SJSA1 (cell line): ENCODE results near the gene SGMS1. TPM values are rescaled to one million over a fixed set of nuclear protein-coding genes. Genes with fewer than 3 reads are reported as not detected.
A peak's percentile ranks its signal among the peaks of the same experiment; 100 is the strongest.
"Not testable (repeated sequence)": the region's sequence is repeated elsewhere in the genome, so short reads cannot be mapped to it uniquely, and the experiment has no call there.

Experiments
- DNase-seq, 2 experiments: peaks; one replicate each; pipeline ENCODE4 v3.0.0-alpha.2; 2015 to 2020; ENCODE audit warnings: low spot score in 2 of 2, low read depth in 1 of 2
- H3K27ac ChIP-seq: fragments of 250-450 bp; sonication (Bioruptor Pico); 2 replicates; pipeline ENCODE4 v1.5.1; 2020; ENCODE audit warnings: mild to moderate bottlenecking, moderate library complexity
- H3K27me3 ChIP-seq: fragments of 250-450 bp; sonication (Bioruptor Pico); replicated peaks from 2 replicates; pipeline ENCODE4 v1.5.1; 2020; ENCODE audit warnings: mild to moderate bottlenecking, moderate library complexity
- H3K36me3 ChIP-seq: fragments of 250-450 bp; sonication (Bioruptor Pico); 2 replicates; pipeline ENCODE4 v1.5.1; 2020; ENCODE audit warnings: mild to moderate bottlenecking
- H3K4me1 ChIP-seq: fragments of 250-450 bp; sonication (Bioruptor Pico); replicated peaks from 2 replicates; pipeline ENCODE4 v1.6.1; 2021; ENCODE audit warnings: mild to moderate bottlenecking
- H3K4me3 ChIP-seq: fragments of 250-450 bp; sonication (Bioruptor Pico); 2 replicates; pipeline ENCODE4 v1.5.1; 2020; ENCODE audit warnings: mild to moderate bottlenecking
- H3K9me3 ChIP-seq: fragments of 250-450 bp; sonication (Bioruptor Pico); replicated peaks from 2 replicates; pipeline ENCODE4 v1.5.1; 2020; ENCODE audit warnings: mild to moderate bottlenecking
- total RNA-seq: library from RNA; depleted of rRNA; stranded (reverse); fragments of >200 nt; shearing (Covaris generic); gene quantifications from 2 replicates; pipeline ENCODE4 v1.2.3, GENCODE V29; 2014

The SGMS1 gene
- total RNA-seq, 1 experiment from 2014 or later: 109 TPM

- peaks cover 12% of the 10 kb centered on the region; the same call in 1 of the 2 replicates for H3K36me3 ChIP-seq
- no peak overlapping the region for H3K27ac ChIP-seq
- no peak overlapping the region for H3K4me3 ChIP-seq
- no peaks in the 10 kb centered on the region for H3K9me3 ChIP-seq
- H3K4me1 ChIP-seq: no peaks in the 10 kb centered on the region
- DNase-seq: no peak
- H3K27me3 ChIP-seq: no peaks in the 10 kb centered on the region
Observed at GRCh38 chr10:50358411-50358810, 265.3 kb downstream of the SGMS1 start.

- H3K27ac ChIP-seq, H3K4me1 ChIP-seq, H3K36me3 ChIP-seq, DNase-seq, H3K27me3 ChIP-seq, H3K4me3 ChIP-seq, H3K9me3 ChIP-seq: not testable (repeated sequence)
Observed at GRCh38 chr10:50356481-50356832, 267.3 kb downstream of the SGMS1 start.

- H3K27ac ChIP-seq, H3K4me3 ChIP-seq, H3K9me3 ChIP-seq, H3K36me3 ChIP-seq, DNase-seq, H3K4me1 ChIP-seq, H3K27me3 ChIP-seq: not testable (repeated sequence)
Observed at GRCh38 chr10:50355693-50356480, 267.9 kb downstream of the SGMS1 start.

GRCh38 chr10:50351483-50352146 lies 272.1 kb downstream of the SGMS1 start:
- Histone ChIP-seq H3K27me3 (no peaks in the 10 kb centered on the region), H3K4me1 (no peaks in the 10 kb centered on the region), H3K27ac (no peak overlapping the region), H3K36me3 (peaks cover 16% of the 10 kb centered on the region; the same call in 1 of the 2 replicates), H3K9me3 (peaks cover 9% of the 10 kb centered on the region; the same call in 1 of the 2 replicates), H3K4me3 (no peak overlapping the region)
- no peak for DNase-seq

- no peaks in the 10 kb centered on the region for H3K27me3 ChIP-seq
- no peak overlapping the region for H3K4me3 ChIP-seq
- no peaks in the 10 kb centered on the region for H3K4me1 ChIP-seq
- H3K27ac ChIP-seq: no peak overlapping the region
- H3K9me3 ChIP-seq: peaks cover 9% of the 10 kb centered on the region; the same call in 1 of the 2 replicates
- no peak for DNase-seq
- H3K36me3 ChIP-seq: peaks cover 16% of the 10 kb centered on the region; the same call in 1 of the 2 replicates
Observed at GRCh38 chr10:50350366-50350765, 273.4 kb downstream of the SGMS1 start.

GRCh38 chr10:50349554-50349953 lies 274.2 kb downstream of the SGMS1 start:
- Histone ChIP-seq H3K4me3 (no peak overlapping the region), H3K36me3 (peaks cover 12% of the 10 kb centered on the region; the same call in 1 of the 2 replicates), H3K4me1 (no peaks in the 10 kb centered on the region), H3K27ac (no peak overlapping the region), H3K9me3 (peaks cover 9% of the 10 kb centered on the region; the same call in 1 of the 2 replicates), H3K27me3 (no peaks in the 10 kb centered on the region)
- no peak for DNase-seq

GRCh38 chr10:50347394-50347802 lies 276.4 kb downstream of the SGMS1 start:
- H3K9me3 ChIP-seq: peaks cover 9% of the 10 kb centered on the region; the same call in 1 of the 2 replicates
- no peak for DNase-seq

GRCh38 chr10:50346942-50347341 lies 276.8 kb downstream of the SGMS1 start:
- Histone ChIP-seq H3K27ac (no peak overlapping the region), H3K4me3 (no peak overlapping the region), H3K4me1 (no peaks in the 10 kb centered on the region), H3K27me3 (no peaks in the 10 kb centered on the region), H3K9me3 (peaks cover 9% of the 10 kb centered on the region; the same call in 1 of the 2 replicates), H3K36me3 (peaks cover 32% of the 10 kb centered on the region)
- no peak for DNase-seq

More at GRCh38 chr10:50347394-50347802, 276.4 kb downstream of the SGMS1 start:
- Histone ChIP-seq H3K4me1 (no peaks in the 10 kb centered on the region), H3K27ac (no peak overlapping the region), H3K27me3 (no peaks in the 10 kb centered on the region), H3K36me3 (peaks cover 29% of the 10 kb centered on the region), H3K4me3 (no peak overlapping the region)

GRCh38 chr10:50345545-50345944 lies 278.2 kb downstream of the SGMS1 start:
- H3K27me3 ChIP-seq: no peaks in the 10 kb centered on the region

GRCh38 chr10:50343702-50344331 lies 279.9 kb downstream of the SGMS1 start:
- H3K36me3 ChIP-seq: peaks cover 25% of the 10 kb centered on the region
- no peak for DNase-seq
- H3K9me3 ChIP-seq: no peaks in the 10 kb centered on the region
- H3K27ac ChIP-seq: no peak overlapping the region
- no peaks in the 10 kb centered on the region for H3K4me1 ChIP-seq
- H3K27me3 ChIP-seq: no peaks in the 10 kb centered on the region
- no peak overlapping the region for H3K4me3 ChIP-seq

More at GRCh38 chr10:50345545-50345944, 278.2 kb downstream of the SGMS1 start:
- peaks cover 5% of the 10 kb centered on the region; the same call in 1 of the 2 replicates for H3K9me3 ChIP-seq
- H3K4me1 ChIP-seq: no peaks in the 10 kb centered on the region
- H3K36me3 ChIP-seq: peaks cover 32% of the 10 kb centered on the region
- no peak overlapping the region for H3K27ac ChIP-seq
- no peak for DNase-seq
- H3K4me3 ChIP-seq: no peak overlapping the region

GRCh38 chr10:50341987-50342386 lies 281.8 kb downstream of the SGMS1 start:
- Histone ChIP-seq H3K4me3 (no peak overlapping the region), H3K4me1 (no peaks in the 10 kb centered on the region), H3K36me3 (peaks cover 25% of the 10 kb centered on the region), H3K27me3 (no peaks in the 10 kb centered on the region), H3K9me3 (no peaks in the 10 kb centered on the region), H3K27ac (no peak overlapping the region)
- DNase-seq: no peak

- Histone ChIP-seq H3K36me3 (peaks cover 13% of the 10 kb centered on the region), H3K4me3 (no peak overlapping the region), H3K9me3 (no peaks in the 10 kb centered on the region), H3K27ac (no peak overlapping the region), H3K27me3 (no peaks in the 10 kb centered on the region), H3K4me1 (peaks cover 12% of the 10 kb centered on the region)
- DNase-seq: no peak
Observed at GRCh38 chr10:50336140-50336539, 287.6 kb downstream of the SGMS1 start.

- no peak for DNase-seq
- peaks cover 12% of the 10 kb centered on the region for H3K4me1 ChIP-seq
- H3K27ac ChIP-seq: no peak overlapping the region
Observed at GRCh38 chr10:50335397-50335796, 288.4 kb downstream of the SGMS1 start.

GRCh38 chr10:50334273-50334672 lies 289.5 kb downstream of the SGMS1 start:
- H3K27me3 ChIP-seq: no peaks in the 10 kb centered on the region
- peaks cover 12% of the 10 kb centered on the region for H3K4me1 ChIP-seq
- peaks cover 8% of the 10 kb centered on the region for H3K36me3 ChIP-seq
- no peaks in the 10 kb centered on the region for H3K9me3 ChIP-seq
- no peak for DNase-seq
- peak overlapping the region; percentile 29; the same call in 1 of the 2 replicates for H3K27ac ChIP-seq
- no peak overlapping the region for H3K4me3 ChIP-seq

More at GRCh38 chr10:50335397-50335796, 288.4 kb downstream of the SGMS1 start:
- Histone ChIP-seq H3K9me3 (no peaks in the 10 kb centered on the region), H3K27me3 (no peaks in the 10 kb centered on the region), H3K4me3 (no peak overlapping the region), H3K36me3 (peaks cover 13% of the 10 kb centered on the region)
